ENCODE data around the gene NDUFS4. TPM values are rescaled to one million over a fixed set of nuclear protein-coding genes. Genes with fewer than 3 reads are reported as not detected.

NDUFS4 gene
- polyA plus RNA-seq, 1 of the 3 experiments (the other 2 are of a cell fraction): 104 TPM

Other genes starting within 250 kb of the NDUFS4 start
- 157 and 162 TPM in 2 replicates for gene FST, start 80.0 kb upstream of the NDUFS4 start, polyA plus RNA-seq (2012; rRNA removed)